Measurements from ENCODE around the gene JAZF1. TPM values are rescaled to one million over a fixed set of nuclear protein-coding genes. Genes with fewer than 3 reads are reported as not detected.

Gene JAZF1
- total and polyA plus RNA-seq, 11 donors: 10.3 to 46.2 (median 26.8) TPM

DNA sequence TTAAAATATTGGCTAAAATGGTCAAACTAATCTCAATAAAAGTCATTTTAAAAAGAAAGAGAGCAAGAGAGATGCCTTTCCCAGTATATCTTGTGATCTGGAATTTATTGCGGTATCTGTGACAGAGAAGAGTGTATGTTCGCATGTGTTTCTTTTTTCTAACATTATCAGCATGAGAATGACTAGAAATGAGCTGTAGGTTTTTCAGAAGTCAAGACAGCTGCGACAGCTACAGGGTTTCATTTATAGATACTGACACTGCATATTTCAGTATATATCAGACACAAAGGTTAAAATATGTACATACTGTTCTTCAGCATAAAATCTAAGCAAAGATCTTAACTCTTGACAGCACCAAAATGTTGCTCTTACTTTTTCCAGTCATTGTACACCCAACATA, 215.8 kb downstream of the JAZF1 start:
- intact Hi-C loops (cut with DNase I): no loop called here
- DNase-seq (no peak), ATAC-seq (no peak)
- H3K4me1 ChIP-seq: peaks cover 0 to 22% (median 2%) of the 10 kb centered on the region in 12 donors
- no peaks in the 10 kb centered on the region for H3K9me3 ChIP-seq
- WGBS, 4 donors: 94 to 97% (median 94%) methylated on average over 3 of the region's 3 CpGs
- no peak overlapping the region for H3K27ac ChIP-seq
- H3K36me3 ChIP-seq: no peaks in the 10 kb centered on the region
- TF ChIP-seq, protein P1, sequence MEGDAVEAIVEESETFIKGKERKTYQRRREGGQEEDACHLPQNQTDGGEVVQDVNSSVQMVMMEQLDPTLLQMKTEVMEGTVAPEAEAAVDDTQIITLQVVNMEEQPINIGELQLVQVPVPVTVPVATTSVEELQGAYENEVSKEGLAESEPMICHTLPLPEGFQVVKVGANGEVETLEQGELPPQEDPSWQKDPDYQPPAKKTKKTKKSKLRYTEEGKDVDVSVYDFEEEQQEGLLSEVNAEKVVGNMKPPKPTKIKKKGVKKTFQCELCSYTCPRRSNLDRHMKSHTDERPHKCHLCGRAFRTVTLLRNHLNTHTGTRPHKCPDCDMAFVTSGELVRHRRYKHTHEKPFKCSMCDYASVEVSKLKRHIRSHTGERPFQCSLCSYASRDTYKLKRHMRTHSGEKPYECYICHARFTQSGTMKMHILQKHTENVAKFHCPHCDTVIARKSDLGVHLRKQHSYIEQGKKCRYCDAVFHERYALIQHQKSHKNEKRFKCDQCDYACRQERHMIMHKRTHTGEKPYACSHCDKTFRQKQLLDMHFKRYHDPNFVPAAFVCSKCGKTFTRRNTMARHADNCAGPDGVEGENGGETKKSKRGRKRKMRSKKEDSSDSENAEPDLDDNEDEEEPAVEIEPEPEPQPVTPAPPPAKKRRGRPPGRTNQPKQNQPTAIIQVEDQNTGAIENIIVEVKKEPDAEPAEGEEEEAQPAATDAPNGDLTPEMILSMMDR (IDR thresholded peaks at IDR 0.05): no peak
- no peaks in the 10 kb centered on the region for H3K27me3 ChIP-seq
- H3K4me3 ChIP-seq: no peak overlapping the region

DNA sequence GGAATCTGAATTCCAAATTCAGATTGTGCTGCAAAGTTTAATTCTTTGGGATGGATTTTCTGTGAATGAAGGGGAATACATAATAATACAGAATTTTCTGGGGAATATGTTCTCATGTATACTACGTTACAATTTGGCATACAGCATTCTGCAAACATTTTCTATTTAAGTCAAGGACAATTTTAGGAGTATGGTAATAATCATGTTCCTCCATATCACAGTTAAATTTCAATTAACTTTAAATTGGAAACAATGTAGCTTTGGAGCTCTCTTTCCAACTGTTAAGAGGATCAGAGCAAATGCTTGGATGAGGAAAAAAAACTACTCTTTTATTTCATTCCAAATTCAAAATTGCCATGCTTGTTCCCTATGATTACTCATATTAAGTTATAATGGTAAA, 217.5 kb downstream of the JAZF1 start:
- H3K9me3 ChIP-seq: no peaks in the 10 kb centered on the region
- ATAC-seq: no peak
- intact Hi-C loops (cut with DNase I): no loop called here
- H3K27ac ChIP-seq: no peak overlapping the region
- no peak overlapping the region for H3K4me3 ChIP-seq
- 92 to 98% (median 95%) methylated on average over 1 of the region's 1 CpG for WGBS, 4 donors
- no peaks in the 10 kb centered on the region for H3K27me3 ChIP-seq
- peaks cover 0 to 22% (median 2%) of the 10 kb centered on the region in 12 donors for H3K4me1 ChIP-seq
- no peaks in the 10 kb centered on the region for H3K36me3 ChIP-seq
- DNase-seq: no peak
- TF ChIP-seq, protein P1 (IDR thresholded peaks at IDR 0.05): no peak
- no peak for TF ChIP-seq POLR2A (IDR thresholded peaks at IDR 0.05)

DNA sequence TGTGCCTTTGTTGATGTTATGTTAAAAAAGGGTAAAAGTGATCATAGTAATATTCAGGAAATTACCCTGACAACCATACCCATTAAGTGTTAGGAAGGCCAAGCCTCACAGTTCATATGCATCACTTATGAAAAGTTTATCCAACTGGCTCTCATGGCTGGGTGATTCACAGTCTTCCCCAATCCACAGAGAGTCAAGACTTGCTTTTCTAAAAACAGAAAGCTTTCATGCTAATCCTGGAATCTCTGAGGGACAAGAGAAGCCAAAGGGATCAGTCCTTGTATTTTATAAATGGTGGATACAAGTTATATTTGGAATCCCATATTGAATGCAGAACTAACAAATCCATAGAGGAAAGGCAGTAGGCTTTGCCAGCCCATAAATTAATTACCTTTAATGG, 218.3 kb downstream of the JAZF1 start:
- Histone ChIP-seq H3K9me3 (no peaks in the 10 kb centered on the region), H3K4me1 (peaks cover 0 to 22% (median 2%) of the 10 kb centered on the region in 12 donors), H3K36me3 (no peaks in the 10 kb centered on the region), H3K4me3 (no peak overlapping the region), H3K27me3 (no peaks in the 10 kb centered on the region), H3K27ac (no peak overlapping the region)
- intact Hi-C loops (cut with DNase I): no loop called here
- no peak for TF ChIP-seq POLR2A (IDR thresholded peaks at IDR 0.05)
- TF ChIP-seq, protein P1 (IDR thresholded peaks at IDR 0.05): no peak
- no peak for ATAC-seq
- DNase-seq: no peak

DNA sequence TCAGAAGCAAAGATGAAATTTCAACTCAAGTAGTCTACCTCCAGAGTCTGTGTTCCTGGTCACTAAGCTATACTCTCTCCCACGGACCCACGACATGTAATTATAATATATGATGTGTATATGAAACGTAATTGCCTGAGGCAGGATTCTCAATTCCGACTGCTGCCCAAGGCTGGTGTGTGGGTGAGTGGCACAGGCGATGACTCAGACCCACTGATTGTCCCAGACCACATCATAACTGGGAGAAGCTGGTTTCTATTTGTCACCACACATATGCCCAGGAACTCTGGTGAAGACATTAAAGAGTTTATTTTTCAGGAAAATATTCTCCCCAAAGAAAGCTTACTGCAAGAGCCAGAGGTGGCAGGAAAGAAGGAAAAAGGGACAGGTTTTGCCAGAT, 219.3 kb downstream of the JAZF1 start:
- H3K4me3 ChIP-seq: no peak overlapping the region
- intact Hi-C loops (cut with DNase I): no loop called here
- no peaks in the 10 kb centered on the region for H3K36me3 ChIP-seq
- H3K27ac ChIP-seq: no peak overlapping the region
- TF ChIP-seq POLR2A (IDR thresholded peaks at IDR 0.05): no peak
- no peaks in the 10 kb centered on the region for H3K9me3 ChIP-seq
- ATAC-seq: no peak
- 91 to 97% (median 93%) methylated on average over 5 of the region's 5 CpGs for WGBS, 4 donors
- no peak for DNase-seq
- H3K4me1 ChIP-seq: peaks cover 0 to 16% (median under 1%) of the 10 kb centered on the region in 12 donors
- H3K27me3 ChIP-seq: no peaks in the 10 kb centered on the region

DNA sequence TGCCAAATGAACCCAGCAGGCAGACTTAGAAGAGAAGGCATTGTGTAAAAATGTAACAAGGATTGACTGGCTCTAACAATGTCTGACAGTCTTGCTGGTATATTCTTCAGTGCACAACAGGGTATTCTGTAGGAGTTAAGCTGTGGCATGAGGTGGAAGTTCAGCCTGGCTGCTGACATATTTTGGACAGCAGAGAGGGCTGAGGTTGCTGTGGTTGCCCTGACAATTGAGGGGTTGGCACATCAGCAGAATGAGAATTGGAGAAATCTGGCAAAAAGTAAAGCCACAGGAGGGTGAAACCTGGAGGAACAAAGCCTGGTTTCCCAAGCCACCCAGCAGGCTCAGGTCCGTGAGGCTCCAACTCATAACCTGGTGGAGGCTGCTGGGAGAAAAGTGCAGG, 220.2 kb downstream of the JAZF1 start:
- no peak for ATAC-seq

More for the DNA sequence above, 220.2 kb downstream of the JAZF1 start:
- H3K9me3 ChIP-seq: no peaks in the 10 kb centered on the region
- TF ChIP-seq, protein P1 (IDR thresholded peaks at IDR 0.05): no peak
- no peak for TF ChIP-seq POLR2A (IDR thresholded peaks at IDR 0.05)
- H3K36me3 ChIP-seq: no peaks in the 10 kb centered on the region
- H3K27ac ChIP-seq: no peak overlapping the region
- WGBS, 4 donors: 94 to 100% (median 97%) methylated on average over 1 of the region's 1 CpG
- intact Hi-C loops (cut with DNase I): no loop called here
- peaks cover 0 to 8% (median 0%) of the 10 kb centered on the region in 12 donors for H3K4me1 ChIP-seq
- no peak overlapping the region for H3K4me3 ChIP-seq
- no peaks in the 10 kb centered on the region for H3K27me3 ChIP-seq
- no peak for DNase-seq
